Uterus (tissue), 4 donors: ENCODE measurements around the gene NAB2. TPM values are rescaled to one million over a fixed set of nuclear protein-coding genes. Genes with fewer than 3 reads are reported as not detected.

Experiments used
- DNase-seq, 2 donors: peaks; one replicate each; pipeline ENCODE4 v3.0.0-alpha.2; 2019 to 2020
- H3K27ac ChIP-seq, 2 donors: fragments of 200-600 bp; sonication (generic); 1 replicate in 1 of 2; 2 replicates in 1 of 2; pipeline ENCODE4 v1.5.1; 2016 to 2018
- H3K27me3 ChIP-seq, 2 donors: fragments of 200-600 bp; sonication (generic); one replicate each; pipeline ENCODE4 v1.5.1; 2018 to 2019; ENCODE audit warnings: control low read depth in 1 of 2
- H3K36me3 ChIP-seq, 2 donors: fragments of 200-600 bp; sonication (generic); one replicate each; pipeline ENCODE4 v1.5.1; 2019; ENCODE audit warnings: control low read depth in 1 of 2
- H3K4me1 ChIP-seq, 2 donors: fragments of 200-600 bp; sonication (generic); one replicate each; pipeline ENCODE4 v1.5.1; 2018 to 2019; ENCODE audit warnings: control low read depth in 1 of 2
- H3K4me3 ChIP-seq, 2 donors: fragments of 200-600 bp; sonication (generic); 1 replicate in 1 of 2; 2 replicates in 1 of 2; pipeline ENCODE4 v1.5.1; 2018 to 2019; ENCODE audit warnings: mild to moderate bottlenecking in 1 of 2
- H3K9me3 ChIP-seq, 2 donors: fragments of 200-600 bp; sonication (generic); one replicate each; pipeline ENCODE4 v1.5.1; 2019; ENCODE audit warnings: control low read depth in 1 of 2
- POLR2A ChIP-seq, 2 donors: fragments of 450-650 bp; IDR thresholded peaks; one replicate each; pipeline ENCODE4 v1.6.1; 2016; ENCODE audit warnings: antibody characterized with exemption in 2 of 2, mild to moderate bottlenecking in 1 of 2, moderate library complexity in 1 of 2
- intact Hi-C: fragments of 100-400 bp; cut with DNase I; formaldehyde crosslinking; loops from one replicate; pipeline ENCODE4 v1.15.1; 2023; ENCODE audit warnings: low total_unique reads
- total RNA-seq, 4 donors: library from RNA; depleted of rRNA in 3 of 4; stranded (reverse); fragments of >200 nt in 3 of 4; gene quantifications; one replicate each; pipeline versions ENCODE4 v1.1.0 to v1.2.4, GENCODE V29; 2014 to 2023
- TF ChIP-seq, protein P1 (sequence below), 4 experiments: fragments of 200-600 bp in 2 of 4; fragments of 450-650 bp in 2 of 4; sonication (generic) in 2 of 4; IDR thresholded peaks; one replicate each; pipeline ENCODE4 v1.5.1; 2016 to 2019; ENCODE audit warnings: antibody characterized with exemption in 4 of 4, mild to moderate bottlenecking in 2 of 4, moderate library complexity in 1 of 4
- donor health status: DM: yes; HTN: yes; CAD: no.

The NAB2 gene
- total RNA-seq, 4 donors from 2014 or later: 9.1 to 85.8 (median 33.9) TPM

DNA sequence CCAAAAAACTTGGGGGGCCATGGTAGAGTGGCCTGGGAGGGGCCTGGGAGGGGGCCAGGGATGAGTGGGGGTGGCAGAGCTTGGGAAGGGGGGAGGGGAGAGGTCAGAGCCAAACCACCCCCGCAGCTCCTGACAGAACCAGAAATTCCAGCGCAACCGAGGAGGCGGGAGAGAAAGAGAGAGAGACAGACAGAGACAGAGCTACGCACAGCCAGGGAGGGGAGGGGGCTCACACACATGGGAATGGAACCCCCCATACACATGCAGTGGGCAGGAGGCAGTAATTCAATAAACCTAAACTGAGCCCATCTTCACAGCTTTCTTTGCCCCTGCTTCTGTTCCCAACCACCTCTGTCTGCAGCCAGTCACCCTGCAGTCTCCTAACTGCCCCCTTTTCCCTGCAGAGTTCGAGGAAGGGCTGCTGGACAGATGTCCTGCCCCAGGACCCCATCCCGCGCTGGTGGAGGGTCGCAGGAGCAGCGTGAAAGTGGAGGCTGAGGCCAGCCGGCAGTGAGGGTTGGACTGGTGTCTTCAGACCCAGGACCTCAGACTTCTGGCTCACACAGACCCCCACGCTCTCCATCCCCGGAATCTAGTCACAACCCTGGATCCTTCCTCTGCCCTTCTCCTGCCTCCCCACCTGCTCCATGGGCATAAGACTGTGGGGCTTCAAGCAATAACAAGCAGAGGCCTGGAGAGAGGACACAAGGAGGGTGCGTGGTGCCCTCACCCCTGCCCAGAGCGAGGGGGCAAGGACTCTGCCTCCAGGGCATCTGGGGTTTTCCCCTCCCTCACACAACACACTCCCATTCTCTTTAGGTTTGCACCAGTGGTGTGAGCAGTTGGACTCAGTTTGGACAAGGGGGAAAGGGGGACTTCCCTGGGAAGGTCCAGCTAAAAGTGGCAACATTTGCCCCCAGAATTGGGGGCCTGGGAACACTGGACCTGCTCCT lies 5.6 kb downstream of the NAB2 start:
- H3K4me1 ChIP-seq: peaks cover 22 to 35% of the 10 kb centered on the region in 2 donors
- H3K36me3 ChIP-seq: no peaks in the 10 kb centered on the region
- intact Hi-C loops: no loop called here
- no peaks in the 10 kb centered on the region for H3K27me3 ChIP-seq
- no peak overlapping the region for H3K4me3 ChIP-seq
- TF ChIP-seq, protein P1, sequence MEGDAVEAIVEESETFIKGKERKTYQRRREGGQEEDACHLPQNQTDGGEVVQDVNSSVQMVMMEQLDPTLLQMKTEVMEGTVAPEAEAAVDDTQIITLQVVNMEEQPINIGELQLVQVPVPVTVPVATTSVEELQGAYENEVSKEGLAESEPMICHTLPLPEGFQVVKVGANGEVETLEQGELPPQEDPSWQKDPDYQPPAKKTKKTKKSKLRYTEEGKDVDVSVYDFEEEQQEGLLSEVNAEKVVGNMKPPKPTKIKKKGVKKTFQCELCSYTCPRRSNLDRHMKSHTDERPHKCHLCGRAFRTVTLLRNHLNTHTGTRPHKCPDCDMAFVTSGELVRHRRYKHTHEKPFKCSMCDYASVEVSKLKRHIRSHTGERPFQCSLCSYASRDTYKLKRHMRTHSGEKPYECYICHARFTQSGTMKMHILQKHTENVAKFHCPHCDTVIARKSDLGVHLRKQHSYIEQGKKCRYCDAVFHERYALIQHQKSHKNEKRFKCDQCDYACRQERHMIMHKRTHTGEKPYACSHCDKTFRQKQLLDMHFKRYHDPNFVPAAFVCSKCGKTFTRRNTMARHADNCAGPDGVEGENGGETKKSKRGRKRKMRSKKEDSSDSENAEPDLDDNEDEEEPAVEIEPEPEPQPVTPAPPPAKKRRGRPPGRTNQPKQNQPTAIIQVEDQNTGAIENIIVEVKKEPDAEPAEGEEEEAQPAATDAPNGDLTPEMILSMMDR (IDR thresholded peaks at IDR 0.05): no peak
- TF ChIP-seq POLR2A (IDR thresholded peaks at IDR 0.05): no peak
- no peaks in the 10 kb centered on the region for H3K9me3 ChIP-seq
- H3K27ac ChIP-seq: peak overlapping the region; percentile 96 to 99
- DNase-seq: no peak

DNA sequence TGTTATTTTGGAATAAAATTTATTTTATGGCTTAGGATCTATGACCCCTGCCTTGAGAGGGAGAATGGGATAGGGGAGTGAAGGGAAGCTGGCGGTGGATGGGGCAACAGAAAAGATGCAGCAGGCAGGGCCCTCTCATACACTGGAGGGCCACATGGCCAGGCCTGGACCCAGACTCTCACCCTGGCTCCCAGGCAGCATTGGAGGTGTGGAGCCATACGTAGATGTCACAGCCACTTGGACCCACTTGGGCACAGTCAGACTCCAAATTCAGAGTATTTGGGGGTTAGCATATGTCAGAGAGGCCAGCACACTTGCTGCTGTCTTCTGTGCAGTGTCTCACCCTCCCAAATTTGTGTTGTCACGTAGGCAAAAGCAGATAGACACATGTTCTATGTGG lies 6.5 kb downstream of the NAB2 start:
- Histone ChIP-seq H3K27ac (peak overlapping the region; percentile 96 to 99), H3K36me3 (no peaks in the 10 kb centered on the region), H3K9me3 (no peaks in the 10 kb centered on the region), H3K4me1 (peaks cover 22 to 34% of the 10 kb centered on the region in 2 donors), H3K27me3 (no peaks in the 10 kb centered on the region), H3K4me3 (no peak overlapping the region)
- no peak for DNase-seq
- TF ChIP-seq POLR2A (IDR thresholded peaks at IDR 0.05): no peak
- TF ChIP-seq, protein P1 (IDR thresholded peaks at IDR 0.05): no peak
- intact Hi-C loops: no loop called here

DNA sequence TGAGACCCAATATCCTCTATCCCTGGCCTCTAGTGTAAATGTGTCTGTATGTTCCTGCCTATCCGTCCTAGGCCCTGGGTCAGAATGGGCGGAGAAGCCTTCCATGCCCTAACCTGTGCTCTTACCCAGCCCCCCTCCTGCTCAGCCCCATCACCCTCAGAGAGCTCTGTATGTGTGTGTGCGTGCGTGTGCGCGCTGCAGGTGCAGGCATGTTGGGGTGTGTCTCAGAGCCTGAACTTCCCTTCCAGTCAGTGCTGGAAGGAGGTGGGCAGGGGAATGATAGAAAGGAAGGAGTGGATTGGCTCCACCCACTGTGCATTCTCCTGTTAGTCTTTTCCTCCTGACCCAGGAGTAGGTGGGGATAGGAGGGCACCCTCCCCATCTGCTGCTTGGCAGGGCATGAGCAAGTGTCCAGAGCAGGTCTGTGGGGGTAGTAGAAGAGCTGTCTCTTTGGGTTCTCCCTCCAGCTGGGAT lies 7.2 kb downstream of the NAB2 start:
- Histone ChIP-seq H3K4me1 (peaks cover 21 to 27% of the 10 kb centered on the region in 2 donors), H3K9me3 (no peaks in the 10 kb centered on the region), H3K27ac (no peak overlapping the region), H3K4me3 (no peak overlapping the region), H3K36me3 (no peaks in the 10 kb centered on the region), H3K27me3 (no peaks in the 10 kb centered on the region)
- DNase-seq: no peak
- TF ChIP-seq, protein P1 (IDR thresholded peaks at IDR 0.05): no peak
- TF ChIP-seq POLR2A (IDR thresholded peaks at IDR 0.05): no peak
- intact Hi-C loops: no loop called here

DNA sequence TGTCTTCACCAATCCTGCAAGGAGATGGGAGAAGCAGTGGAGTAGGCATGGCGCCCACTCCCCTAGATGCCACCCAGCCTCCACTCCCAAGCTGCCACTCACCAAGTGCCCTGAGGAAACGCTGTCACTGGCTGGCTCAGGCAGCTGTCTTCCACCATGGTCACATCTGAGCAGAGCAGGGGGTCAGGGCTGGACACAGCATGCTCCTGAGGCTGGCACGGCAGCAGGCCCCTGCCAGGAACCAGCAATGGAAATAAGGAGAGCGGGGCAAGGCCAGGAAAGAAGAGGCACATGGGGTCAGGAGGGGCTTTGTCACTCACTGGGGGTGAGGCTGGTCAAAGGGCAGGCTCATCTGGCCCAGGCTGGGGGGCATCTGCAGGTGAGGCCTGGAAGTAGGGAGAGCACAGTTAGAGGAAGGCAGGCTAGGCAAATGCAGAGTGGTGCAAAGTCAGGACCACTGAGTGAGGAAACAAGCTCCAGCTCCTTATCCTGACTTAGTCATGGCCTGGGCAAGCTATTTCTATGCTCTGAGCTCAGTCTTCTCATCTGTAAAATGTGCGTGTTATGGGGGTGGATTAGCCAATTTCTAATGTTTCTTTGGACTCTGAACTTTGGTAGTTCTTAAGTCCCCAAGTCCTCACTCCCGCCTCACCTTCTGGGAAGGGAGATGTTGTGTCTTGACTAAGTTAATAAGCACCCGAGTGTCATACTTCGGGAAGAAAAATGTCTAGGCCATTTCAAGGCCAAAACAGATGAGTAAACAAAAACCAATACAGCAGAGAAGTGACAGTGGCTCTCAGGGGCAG lies 8.0 kb downstream of the NAB2 start:
- intact Hi-C loops: no loop called here
- no peak for DNase-seq
- TF ChIP-seq, protein P1 (IDR thresholded peaks at IDR 0.05): no peak
- TF ChIP-seq POLR2A (IDR thresholded peaks at IDR 0.05): no peak
- Histone ChIP-seq H3K36me3 (no peaks in the 10 kb centered on the region), H3K27ac (no peak overlapping the region), H3K9me3 (no peaks in the 10 kb centered on the region), H3K27me3 (no peaks in the 10 kb centered on the region), H3K4me3 (no peak overlapping the region), H3K4me1 (peaks cover 16 to 19% of the 10 kb centered on the region in 2 donors)

DNA sequence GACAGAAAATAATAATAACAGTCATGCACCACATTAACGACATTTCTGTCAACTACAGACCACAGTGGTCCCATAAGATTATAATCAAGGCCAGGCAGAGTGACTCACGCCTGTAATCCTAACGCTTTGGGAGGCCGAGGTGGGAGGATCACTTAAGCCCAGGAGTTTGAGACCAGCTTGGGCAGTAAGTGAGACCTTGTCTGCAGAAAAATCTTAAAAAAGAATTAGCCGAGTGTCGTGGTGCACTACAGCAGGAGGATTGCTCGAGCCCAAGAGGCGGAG lies 8.6 kb downstream of the NAB2 start:
- no peak for DNase-seq
- H3K4me1 ChIP-seq: peaks cover 13 to 16% of the 10 kb centered on the region in 2 donors
- no peak overlapping the region for H3K27ac ChIP-seq
- intact Hi-C loops: no loop called here
- no peak overlapping the region for H3K4me3 ChIP-seq
- no peaks in the 10 kb centered on the region for H3K9me3 ChIP-seq
- no peak for TF ChIP-seq POLR2A (IDR thresholded peaks at IDR 0.05)
- TF ChIP-seq, protein P1 (IDR thresholded peaks at IDR 0.05): no peak
- no peaks in the 10 kb centered on the region for H3K27me3 ChIP-seq
- no peaks in the 10 kb centered on the region for H3K36me3 ChIP-seq
